Vagina (tissue), 2 donors: ENCODE results near the gene TBX4. TPM values are rescaled to one million over a fixed set of nuclear protein-coding genes. Genes with fewer than 3 reads are reported as not detected.
"Not testable (repeated sequence)": the region's sequence is repeated elsewhere in the genome, so short reads cannot be mapped to it uniquely, and the experiment has no call there.

Source experiments
- DNase-seq, 2 donors: peaks; one replicate each; pipeline ENCODE4 v3.0.0-alpha.2; 2017; ENCODE audit errors: extremely low spot score in 2 of 2
- H3K27ac ChIP-seq: fragments of 200-600 bp; sonication (generic); one replicate; pipeline ENCODE4 v1.5.1; 2019
- H3K27me3 ChIP-seq: fragments of 200-600 bp; sonication (generic); one replicate; pipeline ENCODE4 v1.5.1; 2019
- H3K36me3 ChIP-seq, 2 donors: fragments of 200-600 bp; sonication (generic); one replicate each; pipeline ENCODE4 v1.5.1; 2017 to 2019
- H3K4me1 ChIP-seq: fragments of 200-600 bp; sonication (generic); one replicate; pipeline ENCODE4 v1.5.1; 2019
- H3K4me3 ChIP-seq, 2 donors: fragments of 200-600 bp; sonication (generic); 1 replicate in 1 of 2; 2 replicates in 1 of 2; pipeline ENCODE4 v1.5.1; 2016 to 2019
- H3K9me3 ChIP-seq: fragments of 200-600 bp; sonication (generic); one replicate; pipeline ENCODE4 v1.5.1; 2019
- POLR2A ChIP-seq, 2 donors: fragments of 450-650 bp; IDR thresholded peaks; one replicate each; pipeline ENCODE4 v1.6.1; 2017; ENCODE audit warnings: antibody characterized with exemption in 2 of 2, mild to moderate bottlenecking in 2 of 2, moderate library complexity in 2 of 2
- POLR2AphosphoS5 ChIP-seq, 2 donors: sonication (generic); formaldehyde crosslinking; IDR thresholded peaks; one replicate each; pipeline ENCODE4 v1.9.0; 2017; ENCODE audit warnings: antibody characterized with exemption in 2 of 2, mild to moderate bottlenecking in 2 of 2, low read depth in 1 of 2; ENCODE audit not compliant: insufficient read depth in 1 of 2
- intact Hi-C: fragments of 100-400 bp; cut with DNase I; formaldehyde crosslinking; loops from one replicate; pipeline ENCODE4 v1.15.1; 2023
- total RNA-seq: library from RNA; depleted of rRNA; stranded (reverse); fragments of >200 nt; gene quantifications from one replicate; pipeline ENCODE4 v1.2.3, GENCODE V29; 2016
- TF ChIP-seq, protein P1 (sequence below), 3 experiments: fragments of 450-650 bp in 2 of 3; fragments of 200-600 bp in 1 of 3; sonication (generic) in 1 of 3; IDR thresholded peaks; one replicate each; pipeline ENCODE4 v1.5.1; 2017 to 2019; ENCODE audit warnings: antibody characterized with exemption in 3 of 3, mild to moderate bottlenecking in 2 of 3, moderate library complexity in 2 of 3

The TBX4 gene
- total RNA-seq, 1 donor from 2014 or later = not detected

DNA sequence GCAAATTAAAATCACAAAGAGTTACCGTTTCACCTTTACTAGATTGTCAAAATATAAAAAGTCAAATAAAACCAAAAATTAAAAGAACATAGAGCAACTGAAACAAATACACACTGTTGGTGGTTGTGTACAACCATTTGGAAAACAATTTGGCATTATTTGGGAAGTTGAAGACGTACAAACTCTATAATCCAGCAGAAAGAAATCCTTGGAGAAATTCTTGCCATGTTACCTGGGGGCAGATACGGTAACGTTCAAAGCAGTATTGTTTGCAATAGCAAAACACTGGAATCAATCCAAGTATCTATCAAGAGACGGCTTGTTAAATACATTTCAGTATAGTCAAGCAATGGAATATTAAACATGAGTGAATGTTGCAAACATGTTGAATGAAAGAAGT is 56.7 kb downstream of the TBX4 start:
- TF ChIP-seq POLR2A (IDR thresholded peaks at IDR 0.05) = no peak
- Histone ChIP-seq H3K9me3 (no peaks in the 10 kb centered on the region), H3K36me3 (no peaks in the 10 kb centered on the region), H3K4me1 (no peaks in the 10 kb centered on the region), H3K4me3 (no peak overlapping the region), H3K27me3 (no peaks in the 10 kb centered on the region), H3K27ac (no peak overlapping the region)
- intact Hi-C loops = no loop called here
- DNase-seq = no peak

DNA sequence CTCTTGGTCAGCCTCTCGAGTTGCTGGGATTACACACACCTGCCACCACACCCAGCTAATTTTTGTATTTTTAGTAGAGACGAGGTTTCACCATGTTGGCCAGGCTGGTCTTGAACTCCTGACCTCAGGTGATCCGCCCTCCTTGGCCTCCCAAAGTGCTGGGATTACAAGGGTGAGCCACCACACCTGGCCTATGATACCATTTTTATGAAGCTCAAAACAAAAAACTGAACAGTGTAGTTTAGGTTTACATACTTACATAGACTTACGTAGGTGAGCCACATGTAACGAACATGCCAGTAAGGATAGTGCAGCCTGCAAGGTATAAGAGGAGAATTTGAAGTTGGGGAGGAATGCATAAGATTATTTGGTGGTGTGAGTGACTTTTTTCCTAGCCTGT is 57.2 kb downstream of the TBX4 start:
- H3K27me3 ChIP-seq, H3K4me3 ChIP-seq, H3K27ac ChIP-seq, DNase-seq, H3K36me3 ChIP-seq, H3K4me1 ChIP-seq, H3K9me3 ChIP-seq, intact Hi-C loops: not testable (repeated sequence)

DNA sequence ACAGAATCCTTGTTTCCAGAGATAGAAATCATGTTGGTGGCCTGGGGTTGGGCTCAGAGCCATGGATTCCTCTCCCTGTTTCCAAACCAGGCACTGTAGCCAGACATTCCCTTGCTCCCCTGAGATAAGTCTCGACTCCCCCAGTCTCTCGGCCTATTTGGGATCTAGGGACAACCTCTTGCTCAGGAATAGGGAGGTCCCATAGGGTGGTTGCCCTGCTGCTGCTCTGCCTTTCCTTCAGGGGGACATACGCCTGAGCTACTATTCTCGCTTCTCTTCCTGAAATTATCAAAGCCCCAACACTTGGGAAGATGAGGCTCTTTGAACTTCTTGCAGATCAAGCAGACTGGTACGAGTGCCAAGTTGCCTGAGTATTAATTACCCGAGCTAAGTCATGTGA is 58.0 kb downstream of the TBX4 start:
- no peak for DNase-seq
- Histone ChIP-seq H3K4me1 (no peaks in the 10 kb centered on the region), H3K9me3 (no peaks in the 10 kb centered on the region), H3K27me3 (no peaks in the 10 kb centered on the region), H3K4me3 (no peak overlapping the region), H3K27ac (no peak overlapping the region), H3K36me3 (no peaks in the 10 kb centered on the region)
- intact Hi-C loops = no loop called here
- no peak for TF ChIP-seq POLR2A (IDR thresholded peaks at IDR 0.05)
- TF ChIP-seq, protein P1, sequence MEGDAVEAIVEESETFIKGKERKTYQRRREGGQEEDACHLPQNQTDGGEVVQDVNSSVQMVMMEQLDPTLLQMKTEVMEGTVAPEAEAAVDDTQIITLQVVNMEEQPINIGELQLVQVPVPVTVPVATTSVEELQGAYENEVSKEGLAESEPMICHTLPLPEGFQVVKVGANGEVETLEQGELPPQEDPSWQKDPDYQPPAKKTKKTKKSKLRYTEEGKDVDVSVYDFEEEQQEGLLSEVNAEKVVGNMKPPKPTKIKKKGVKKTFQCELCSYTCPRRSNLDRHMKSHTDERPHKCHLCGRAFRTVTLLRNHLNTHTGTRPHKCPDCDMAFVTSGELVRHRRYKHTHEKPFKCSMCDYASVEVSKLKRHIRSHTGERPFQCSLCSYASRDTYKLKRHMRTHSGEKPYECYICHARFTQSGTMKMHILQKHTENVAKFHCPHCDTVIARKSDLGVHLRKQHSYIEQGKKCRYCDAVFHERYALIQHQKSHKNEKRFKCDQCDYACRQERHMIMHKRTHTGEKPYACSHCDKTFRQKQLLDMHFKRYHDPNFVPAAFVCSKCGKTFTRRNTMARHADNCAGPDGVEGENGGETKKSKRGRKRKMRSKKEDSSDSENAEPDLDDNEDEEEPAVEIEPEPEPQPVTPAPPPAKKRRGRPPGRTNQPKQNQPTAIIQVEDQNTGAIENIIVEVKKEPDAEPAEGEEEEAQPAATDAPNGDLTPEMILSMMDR (IDR thresholded peaks at IDR 0.05) = no peak
- no peak for TF ChIP-seq POLR2AphosphoS5 (IDR thresholded peaks at IDR 0.05; ENCODE audit: insufficient read depth in 1 of 2, low read depth in 1 of 2)

DNA sequence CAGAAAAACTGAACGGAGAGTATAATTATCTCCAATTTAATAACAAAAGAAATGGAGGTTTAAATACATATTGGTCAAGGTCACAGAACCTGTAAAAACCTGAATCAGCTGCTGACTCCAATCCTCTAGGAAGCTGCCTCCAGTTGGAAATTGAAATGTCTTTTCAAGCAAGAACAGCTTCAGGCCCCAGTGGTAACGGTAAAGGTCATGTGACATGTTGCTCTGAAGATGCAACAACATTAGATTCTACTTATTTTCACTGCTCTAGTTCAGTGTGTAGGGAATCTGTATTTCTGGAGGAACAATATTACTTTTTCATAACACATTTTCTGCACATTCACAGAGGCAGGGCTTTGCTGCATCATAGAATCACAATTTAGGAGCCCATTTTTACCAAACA is 58.8 kb downstream of the TBX4 start:
- H3K4me1 ChIP-seq = no peaks in the 10 kb centered on the region

DNA sequence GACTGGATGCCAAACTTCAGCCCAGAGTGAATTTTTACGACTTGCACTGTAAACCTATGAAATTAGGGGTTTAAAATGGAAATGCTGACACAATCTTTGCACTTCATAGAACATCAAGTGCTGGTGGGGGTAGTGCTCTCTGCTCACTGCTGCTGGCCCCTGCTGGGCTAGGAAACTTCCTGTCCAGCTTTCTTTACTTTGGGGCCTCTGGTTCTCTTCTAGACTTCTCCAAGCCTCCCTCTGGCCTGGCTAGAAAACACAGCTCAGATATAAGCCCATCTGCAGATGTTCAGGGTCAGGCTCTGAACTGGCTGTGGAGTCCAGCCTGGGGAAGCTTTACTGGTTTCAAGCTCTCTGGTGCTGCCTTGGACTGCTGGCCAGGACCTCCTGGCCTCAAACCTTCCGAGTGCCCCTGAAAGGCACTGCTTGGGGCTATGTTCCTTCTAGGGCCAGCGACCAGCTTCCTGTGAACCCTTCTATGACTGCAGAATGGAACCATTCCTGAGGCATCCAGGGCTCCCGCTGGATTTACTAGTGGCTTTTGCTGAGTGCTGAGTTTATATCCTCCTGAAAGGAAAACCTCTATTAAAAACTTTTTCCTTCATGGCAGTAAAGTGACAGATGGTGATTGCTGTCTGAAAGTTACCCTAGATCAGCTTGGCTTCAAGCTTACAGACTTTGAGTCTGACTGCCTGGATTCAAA is 59.4 kb downstream of the TBX4 start:
- TF ChIP-seq, protein P1 (IDR thresholded peaks at IDR 0.05) = no peak
- TF ChIP-seq POLR2A (IDR thresholded peaks at IDR 0.05) = no peak
- no peak for TF ChIP-seq POLR2AphosphoS5 (IDR thresholded peaks at IDR 0.05; ENCODE audit: insufficient read depth in 1 of 2, low read depth in 1 of 2)
- no peaks in the 10 kb centered on the region for H3K4me1 ChIP-seq
- no peak for DNase-seq
- intact Hi-C loops = no loop called here
- no peaks in the 10 kb centered on the region for H3K36me3 ChIP-seq
- no peak overlapping the region for H3K27ac ChIP-seq
- no peak overlapping the region for H3K4me3 ChIP-seq
- no peaks in the 10 kb centered on the region for H3K9me3 ChIP-seq
- no peaks in the 10 kb centered on the region for H3K27me3 ChIP-seq

More for the DNA sequence above, 58.8 kb downstream of the TBX4 start:
- Histone ChIP-seq H3K4me3 (no peak overlapping the region), H3K36me3 (no peaks in the 10 kb centered on the region), H3K27ac (no peak overlapping the region), H3K9me3 (no peaks in the 10 kb centered on the region), H3K27me3 (no peaks in the 10 kb centered on the region)
- no peak for DNase-seq
- intact Hi-C loops = no loop called here
- TF ChIP-seq, protein P1 (IDR thresholded peaks at IDR 0.05) = no peak
- no peak for TF ChIP-seq POLR2AphosphoS5 (IDR thresholded peaks at IDR 0.05; ENCODE audit: insufficient read depth in 1 of 2, low read depth in 1 of 2)
- no peak for TF ChIP-seq POLR2A (IDR thresholded peaks at IDR 0.05)

DNA sequence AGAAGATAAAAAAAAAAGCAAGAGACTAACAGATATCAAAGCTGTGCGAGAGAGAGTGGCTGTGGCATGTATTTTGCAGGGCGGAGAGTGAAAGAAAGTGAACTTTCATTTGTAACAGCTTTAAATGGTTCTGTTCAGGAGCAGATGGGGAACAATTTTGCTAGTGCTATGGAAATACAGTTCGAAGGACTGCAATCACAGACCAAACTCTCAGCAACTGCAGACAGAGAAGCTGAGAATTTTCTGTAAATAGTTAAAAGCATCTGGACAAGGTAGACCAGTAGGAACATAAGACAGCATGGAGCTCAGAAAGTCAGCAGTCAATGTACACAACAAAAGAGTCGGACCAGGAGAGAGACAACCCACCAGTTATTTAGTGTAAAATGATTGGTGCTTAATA is 62.3 kb downstream of the TBX4 start:
- H3K4me3 ChIP-seq = no peak overlapping the region
- DNase-seq = no peak
- no peaks in the 10 kb centered on the region for H3K27me3 ChIP-seq
- no peaks in the 10 kb centered on the region for H3K4me1 ChIP-seq
- H3K27ac ChIP-seq = no peak overlapping the region
- TF ChIP-seq, protein P1 (IDR thresholded peaks at IDR 0.05) = no peak
- TF ChIP-seq POLR2AphosphoS5 (IDR thresholded peaks at IDR 0.05; ENCODE audit: insufficient read depth in 1 of 2, low read depth in 1 of 2) = no peak
- TF ChIP-seq POLR2A (IDR thresholded peaks at IDR 0.05) = no peak
- H3K36me3 ChIP-seq = no peaks in the 10 kb centered on the region
- H3K9me3 ChIP-seq = no peaks in the 10 kb centered on the region
- intact Hi-C loops = no loop called here
